ENCODE results near the gene EPB41L4A. TPM values are rescaled to one million over a fixed set of nuclear protein-coding genes. Genes with fewer than 3 reads are reported as not detected.

Gene EPB41L4A
- polyA plus RNA-seq, 1 donor (not counting 4 experiments of a cell fraction or from before 2014, with no cell fraction given): 3.5 TPM

GRCh38 chr5:112382886-112383285 lies 36.2 kb downstream of the EPB41L4A start:
- Histone ChIP-seq H3K4me1 (ENCODE audit: control insufficient read depth, extremely low read depth, insufficient read depth, low read length) (no peaks in the 10 kb centered on the region), H4K20me1 (ENCODE audit: control insufficient read depth, extremely low read depth, insufficient read depth, low read length) (no peaks in the 10 kb centered on the region), H3K27ac (ENCODE audit: control insufficient read depth, insufficient read depth, low read length) (no peak overlapping the region), H3K9ac (ENCODE audit: control insufficient read depth, extremely low read depth, insufficient read depth, low read length) (no peak overlapping the region), H3K27me3 (ENCODE audit: control insufficient read depth, extremely low read depth, insufficient read depth, low read length) (no peaks in the 10 kb centered on the region), H2AFZ (ENCODE audit: control insufficient read depth, low read length) (no peak overlapping the region), H3K4me3 (ENCODE audit: control insufficient read depth in 2 of 3, extremely low read depth in 1 of 3, insufficient read depth in 2 of 3, low read depth in 1 of 3, low read length in 3 of 3) (no peak overlapping the region), H3K4me2 (ENCODE audit: control insufficient read depth, extremely low read depth, insufficient read depth, low read depth, low read length) (no peak overlapping the region), H3K36me3 (ENCODE audit: control insufficient read depth in 2 of 2, extremely low read depth in 1 of 2, insufficient read depth in 2 of 2, low read length in 2 of 2) (no peaks in the 10 kb centered on the region), H3K79me2 (ENCODE audit: control insufficient read depth, insufficient read depth, low read length) (no peaks in the 10 kb centered on the region), H3K9me1 (ENCODE audit: control insufficient read depth, extremely low read depth, insufficient read depth, low read length) (no peaks in the 10 kb centered on the region), H3K9me3 (ENCODE audit: control insufficient read depth, low read depth, low read length) (no peaks in the 10 kb centered on the region)
- FAIRE-seq (no peak), DNase-seq (ENCODE audit: low read depth, low spot score) (no peak)
- dilution Hi-C loops (cut with MboI; ENCODE audit: extremely low pct_ligation_motif_present, low sequenced_read_pairs): no loop called here
- TF ChIP-seq CTCF (optimal IDR thresholded peaks at IDR 0.05 in 1 of 3, IDR thresholded peaks at IDR 0.05 in 1 of 3, conservative IDR thresholded peaks at IDR 0.05 in 1 of 3; ENCODE audit: extremely low read depth in 1 of 3, insufficient read depth in 2 of 3, low read length in 3 of 3): no peak
- TF ChIP-seq EZH2 (IDR thresholded peaks at IDR 0.05; ENCODE audit: low read length): no peak

GRCh38 chr5:112381521-112381920 lies 37.6 kb downstream of the EPB41L4A start:
- H3K4me3 ChIP-seq (ENCODE audit: control insufficient read depth in 2 of 3, extremely low read depth in 1 of 3, insufficient read depth in 2 of 3, low read depth in 1 of 3, low read length in 3 of 3): no peak overlapping the region
- no peak for FAIRE-seq
- H3K79me2 ChIP-seq (ENCODE audit: control insufficient read depth, insufficient read depth, low read length): no peaks in the 10 kb centered on the region
- H3K4me1 ChIP-seq (ENCODE audit: control insufficient read depth, extremely low read depth, insufficient read depth, low read length): no peaks in the 10 kb centered on the region
- dilution Hi-C loops (cut with MboI; ENCODE audit: extremely low pct_ligation_motif_present, low sequenced_read_pairs): no loop called here
- DNase-seq (ENCODE audit: low read depth, low spot score): no peak
- no peak overlapping the region for H3K4me2 ChIP-seq (ENCODE audit: control insufficient read depth, extremely low read depth, insufficient read depth, low read depth, low read length)
- H3K9me1 ChIP-seq (ENCODE audit: control insufficient read depth, extremely low read depth, insufficient read depth, low read length): no peaks in the 10 kb centered on the region
- no peaks in the 10 kb centered on the region for H4K20me1 ChIP-seq (ENCODE audit: control insufficient read depth, extremely low read depth, insufficient read depth, low read length)
- no peak overlapping the region for H2AFZ ChIP-seq (ENCODE audit: control insufficient read depth, low read length)
- no peak overlapping the region for H3K9ac ChIP-seq (ENCODE audit: control insufficient read depth, extremely low read depth, insufficient read depth, low read length)
- H3K36me3 ChIP-seq (ENCODE audit: control insufficient read depth in 2 of 2, extremely low read depth in 1 of 2, insufficient read depth in 2 of 2, low read length in 2 of 2): no peaks in the 10 kb centered on the region
- no peak overlapping the region for H3K27ac ChIP-seq (ENCODE audit: control insufficient read depth, insufficient read depth, low read length)
- H3K9me3 ChIP-seq (ENCODE audit: control insufficient read depth, low read depth, low read length): no peaks in the 10 kb centered on the region
- H3K27me3 ChIP-seq (ENCODE audit: control insufficient read depth, extremely low read depth, insufficient read depth, low read length): no peaks in the 10 kb centered on the region
- TF ChIP-seq EZH2 (IDR thresholded peaks at IDR 0.05; ENCODE audit: low read length) (no peak), CTCF (optimal IDR thresholded peaks at IDR 0.05 in 1 of 3, IDR thresholded peaks at IDR 0.05 in 1 of 3, conservative IDR thresholded peaks at IDR 0.05 in 1 of 3; ENCODE audit: extremely low read depth in 1 of 3, insufficient read depth in 2 of 3, low read length in 3 of 3) (no peak)

Measured in keratinocyte (primary cell).